ENCODE data around the gene NTNG1. TPM values are rescaled to one million over a fixed set of nuclear protein-coding genes. Genes with fewer than 3 reads are reported as not detected.

NTNG1 gene
- total RNA-seq, 1 experiment from 2014 or later: 1.5 TPM

DNA sequence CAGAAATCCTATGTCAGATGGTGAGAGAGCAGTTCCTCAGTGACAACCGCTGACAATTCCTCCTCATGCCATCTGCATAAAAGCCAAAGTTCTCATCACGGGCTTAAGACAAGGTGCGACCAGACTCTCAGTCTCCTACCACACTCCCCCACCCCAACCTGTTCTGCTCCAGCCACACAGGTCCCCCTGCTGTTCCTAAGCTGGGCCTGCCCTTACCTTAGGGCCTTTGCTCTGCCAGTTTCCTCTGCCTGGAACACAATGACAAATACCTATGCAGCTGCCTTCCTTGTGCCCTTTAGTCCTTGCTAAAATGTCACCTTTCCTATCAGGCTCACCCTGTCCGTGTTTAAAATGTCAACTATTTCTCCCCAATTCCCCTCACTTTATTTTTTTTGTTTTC, 382.2 kb downstream of the NTNG1 start:
- Histone ChIP-seq H2BK15ac (ENCODE audit: low read depth, low read length) (no peak overlapping the region), H3K14ac (ENCODE audit: insufficient read depth, low read length) (no peak overlapping the region), H3K18ac (ENCODE audit: insufficient read length, low read depth, low read length) (no peak overlapping the region), H2BK12ac (ENCODE audit: insufficient read length, low read depth, low read length) (no peak overlapping the region), H2BK20ac (ENCODE audit: low read depth, low read length, poor library complexity, severe bottlenecking) (no peak overlapping the region), H4K91ac (ENCODE audit: insufficient read length, low read depth, low read length) (no peak overlapping the region), H3K27me3 (ENCODE audit: insufficient read depth, low read length) (no peaks in the 10 kb centered on the region), H3K79me2 (ENCODE audit: insufficient read depth, low read length) (no peaks in the 10 kb centered on the region), H2BK120ac (ENCODE audit: low read depth, low read length, poor library complexity, severe bottlenecking) (no peak overlapping the region), H3K4ac (ENCODE audit: low read depth, low read length) (no peak overlapping the region), H2AFZ (ENCODE audit: low read length) (no peak overlapping the region), H2AK5ac (ENCODE audit: insufficient read length, low read length) (no peak overlapping the region), H4K5ac (ENCODE audit: insufficient read length, low read depth, low read length) (no peak overlapping the region), H3K9me3 (ENCODE audit: control insufficient read depth, low read depth, low read length) (no peaks in the 10 kb centered on the region), H3K4me2 (ENCODE audit: insufficient read depth, insufficient read length, low read length) (no peak overlapping the region), H4K8ac (replicated peaks; ENCODE audit: insufficient read length, low read depth, low read length) (no peak overlapping the region), H3K79me1 (ENCODE audit: insufficient read depth, low read depth, low read length, poor library complexity, severe bottlenecking) (no peaks in the 10 kb centered on the region), H3K23ac (ENCODE audit: insufficient read length, low read depth, low read length) (no peak overlapping the region), H3K27ac (ENCODE audit: insufficient read length, low read depth, low read length) (no peak overlapping the region), H3K23me2 (ENCODE audit: insufficient read length, low read depth, low read length, poor library complexity, severe bottlenecking) (no peaks in the 10 kb centered on the region), H3T11ph (ENCODE audit: low read length) (no peak overlapping the region), H2BK5ac (ENCODE audit: insufficient read length, low read length) (no peak overlapping the region), H4K20me1 (ENCODE audit: control insufficient read depth, insufficient read depth, insufficient read length) (no peaks in the 10 kb centered on the region), H3K9ac (ENCODE audit: extremely low read depth, insufficient read length, low read length) (no peak overlapping the region), H3K56ac (ENCODE audit: insufficient read length, low read depth, low read length) (no peak overlapping the region), H3K4me1 (ENCODE audit: insufficient read depth, low read length) (no peaks in the 10 kb centered on the region)
- Mint-ChIP-seq H3K36me3 (ENCODE audit: insufficient read depth in 1 of 3, low read depth in 3 of 3) (no peaks in the 10 kb centered on the region), H3K27me3 (ENCODE audit: low read depth) (no peaks in the 10 kb centered on the region), H3K9me3 (peaks cover 0 to 3% of the 10 kb centered on the region in 2 experiments; a peak in 2 of 5 replicates), H3K4me1 (peaks cover 31 to 36% of the 10 kb centered on the region in 2 experiments), H3K27ac (peak overlapping the region in 2 of 3 experiments; percentile 25 to 26; a peak in 3 of 7 replicates), H3K4me3 (no peak overlapping the region)
- no CpG with 5 or more reads among the region's 4 CpGs for WGBS (ENCODE audit: extremely low coverage, insufficient read length, low lambda C conversion rate)
- DNase-seq: peak; percentile 37
- TF ChIP-seq, protein P1, sequence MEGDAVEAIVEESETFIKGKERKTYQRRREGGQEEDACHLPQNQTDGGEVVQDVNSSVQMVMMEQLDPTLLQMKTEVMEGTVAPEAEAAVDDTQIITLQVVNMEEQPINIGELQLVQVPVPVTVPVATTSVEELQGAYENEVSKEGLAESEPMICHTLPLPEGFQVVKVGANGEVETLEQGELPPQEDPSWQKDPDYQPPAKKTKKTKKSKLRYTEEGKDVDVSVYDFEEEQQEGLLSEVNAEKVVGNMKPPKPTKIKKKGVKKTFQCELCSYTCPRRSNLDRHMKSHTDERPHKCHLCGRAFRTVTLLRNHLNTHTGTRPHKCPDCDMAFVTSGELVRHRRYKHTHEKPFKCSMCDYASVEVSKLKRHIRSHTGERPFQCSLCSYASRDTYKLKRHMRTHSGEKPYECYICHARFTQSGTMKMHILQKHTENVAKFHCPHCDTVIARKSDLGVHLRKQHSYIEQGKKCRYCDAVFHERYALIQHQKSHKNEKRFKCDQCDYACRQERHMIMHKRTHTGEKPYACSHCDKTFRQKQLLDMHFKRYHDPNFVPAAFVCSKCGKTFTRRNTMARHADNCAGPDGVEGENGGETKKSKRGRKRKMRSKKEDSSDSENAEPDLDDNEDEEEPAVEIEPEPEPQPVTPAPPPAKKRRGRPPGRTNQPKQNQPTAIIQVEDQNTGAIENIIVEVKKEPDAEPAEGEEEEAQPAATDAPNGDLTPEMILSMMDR (conservative IDR thresholded peaks at IDR 0.05): 0 out of 3 replicates have a peak, but pooled peaks have one; percentile 14
